AG04450 (cell line): ENCODE data around the gene GLRA3. TPM values are rescaled to one million over a fixed set of nuclear protein-coding genes. Genes with fewer than 3 reads are reported as not detected.

Source experiments
- CTCF ChIA-PET: fragments of 300-600, 350-600 bp; formaldehyde crosslinking; extraction: SDS; loops from one replicate; lab custom pipeline; 2022; ENCODE audit warnings: antibody characterized with exemption, inconsistent platforms; lab: Charles Lee
- POLR2A ChIA-PET: fragments of 350-600 bp; formaldehyde crosslinking; extraction: SDS; loops from one replicate; lab custom pipeline; 2021; ENCODE audit warnings: antibody characterized with exemption, inconsistent platforms; lab: Yijun Ruan, JAX
- DNase-seq: peaks from one replicate; pipeline ENCODE4 v3.0.0-alpha.2; 2011; ENCODE audit warnings: low read depth, low spot score
- H3K27ac ChIP-seq: one replicate; pipeline ENCODE4 v1.5.1; 2012; ENCODE audit warnings: low read depth, low read length, control low read depth
- H3K27me3 ChIP-seq: one replicate; pipeline ENCODE4 v1.6.0; 2012; ENCODE audit warnings: low read length; ENCODE audit not compliant: control insufficient read depth, insufficient read depth
- H3K4me3 ChIP-seq: 2 replicates; pipeline ENCODE4 v1.5.1; 2011; ENCODE audit warnings: mild to moderate bottlenecking, low read depth, low read length, control low read depth
- H3K9me3 ChIP-seq: 2 replicates; pipeline ENCODE4 v1.5.1; 2012; ENCODE audit warnings: low read length; ENCODE audit not compliant: control insufficient read depth, insufficient read depth
- CTCF ChIP-seq: IDR thresholded peaks from 2 replicates; pipeline ENCODE4 v1.5.1; 2011; ENCODE audit warnings: low read depth, low read length, control low read depth, inconsistent platforms
- polyA plus RNA-seq: library from polyadenylated mRNA; depleted of rRNA; stranded (reverse); fragments of >200 nt; gene quantifications from 2 replicates; pipeline ENCODE4 v1.2.3, GENCODE V29; 2011

GLRA3 gene
- polyA plus RNA-seq, 1 experiment, result not detected

- no peak for TF ChIP-seq CTCF
- no peak for DNase-seq
- Histone ChIP-seq H3K4me3 (no peak overlapping the region), H3K27ac (no peak overlapping the region), H3K27me3 (no peaks in the 10 kb centered on the region), H3K9me3 (no peaks in the 10 kb centered on the region)
- POLR2A ChIA-PET, result no interaction called here
- CTCF ChIA-PET, result interaction anchor here (0.5 kb wide), 1 partner anchor 243 kb away, joined by 3 read pairs; no protein-coding TSS in a partner anchor
Observed at GRCh38 chr4:174607792-174608191, 221.3 kb downstream of the GLRA3 start.

GRCh38 chr4:174604198-174604597 is 224.8 kb downstream of the GLRA3 start:
- H3K27ac ChIP-seq, result no peak overlapping the region
- ChIA-PET CTCF (no interaction called here), POLR2A (no interaction called here)
- no peaks in the 10 kb centered on the region for H3K27me3 ChIP-seq
- H3K9me3 ChIP-seq, result no peaks in the 10 kb centered on the region
- no peak for TF ChIP-seq CTCF
- no peak overlapping the region for H3K4me3 ChIP-seq
- no peak for DNase-seq

- Histone ChIP-seq H3K27me3 (no peaks in the 10 kb centered on the region), H3K9me3 (no peaks in the 10 kb centered on the region), H3K4me3 (no peak overlapping the region), H3K27ac (no peak overlapping the region)
- no peak for DNase-seq
- ChIA-PET POLR2A (no interaction called here), CTCF (no interaction called here)
- TF ChIP-seq CTCF, result no peak
Observed at GRCh38 chr4:174600391-174600790, 228.7 kb downstream of the GLRA3 start.

GRCh38 chr4:174598800-174599199 is 230.2 kb downstream of the GLRA3 start:
- ChIA-PET CTCF (no interaction called here), POLR2A (no interaction called here)
- H3K27me3 ChIP-seq, result no peaks in the 10 kb centered on the region
- no peak for DNase-seq
- TF ChIP-seq CTCF, result no peak
- H3K27ac ChIP-seq, result no peak overlapping the region
- no peaks in the 10 kb centered on the region for H3K9me3 ChIP-seq
- H3K4me3 ChIP-seq, result no peak overlapping the region

GRCh38 chr4:174596513-174596912 is 232.5 kb downstream of the GLRA3 start:
- TF ChIP-seq CTCF, result no peak
- ChIA-PET POLR2A (no interaction called here), CTCF (no interaction called here)
- Histone ChIP-seq H3K27ac (no peak overlapping the region), H3K27me3 (no peaks in the 10 kb centered on the region), H3K9me3 (no peaks in the 10 kb centered on the region), H3K4me3 (no peak overlapping the region)
- no peak for DNase-seq
